ENCODE measurements around the gene DCUN1D4.

DCUN1D4 gene

DNA sequence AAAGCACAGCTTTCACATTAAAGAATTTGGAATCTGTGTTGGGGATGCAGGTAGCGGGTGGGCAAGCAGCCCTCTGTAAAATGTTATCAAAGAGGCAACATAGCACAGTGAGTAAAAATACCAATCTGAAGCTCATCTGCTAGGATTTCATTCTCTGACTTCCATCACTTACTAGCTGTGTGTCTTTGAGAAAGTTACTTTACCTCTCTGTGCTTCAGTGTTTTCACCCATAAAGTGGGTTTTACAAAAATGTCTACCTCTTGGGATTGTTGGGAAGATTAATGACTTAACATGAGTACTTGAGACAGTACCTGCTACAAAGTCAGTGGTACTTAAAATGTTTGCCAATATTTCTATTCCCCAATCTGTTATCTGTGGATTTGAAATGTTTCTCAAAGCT is 7.9 kb upstream of the DCUN1D4 start:
- TF ChIP-seq, protein P1, sequence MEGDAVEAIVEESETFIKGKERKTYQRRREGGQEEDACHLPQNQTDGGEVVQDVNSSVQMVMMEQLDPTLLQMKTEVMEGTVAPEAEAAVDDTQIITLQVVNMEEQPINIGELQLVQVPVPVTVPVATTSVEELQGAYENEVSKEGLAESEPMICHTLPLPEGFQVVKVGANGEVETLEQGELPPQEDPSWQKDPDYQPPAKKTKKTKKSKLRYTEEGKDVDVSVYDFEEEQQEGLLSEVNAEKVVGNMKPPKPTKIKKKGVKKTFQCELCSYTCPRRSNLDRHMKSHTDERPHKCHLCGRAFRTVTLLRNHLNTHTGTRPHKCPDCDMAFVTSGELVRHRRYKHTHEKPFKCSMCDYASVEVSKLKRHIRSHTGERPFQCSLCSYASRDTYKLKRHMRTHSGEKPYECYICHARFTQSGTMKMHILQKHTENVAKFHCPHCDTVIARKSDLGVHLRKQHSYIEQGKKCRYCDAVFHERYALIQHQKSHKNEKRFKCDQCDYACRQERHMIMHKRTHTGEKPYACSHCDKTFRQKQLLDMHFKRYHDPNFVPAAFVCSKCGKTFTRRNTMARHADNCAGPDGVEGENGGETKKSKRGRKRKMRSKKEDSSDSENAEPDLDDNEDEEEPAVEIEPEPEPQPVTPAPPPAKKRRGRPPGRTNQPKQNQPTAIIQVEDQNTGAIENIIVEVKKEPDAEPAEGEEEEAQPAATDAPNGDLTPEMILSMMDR (IDR thresholded peaks at IDR 0.05; ENCODE audit: borderline replicate concordance, insufficient read depth, low read depth, low read length): no peak
- no peak overlapping the region for H3K4me3 ChIP-seq (ENCODE audit: low read depth, low read length)

DNA sequence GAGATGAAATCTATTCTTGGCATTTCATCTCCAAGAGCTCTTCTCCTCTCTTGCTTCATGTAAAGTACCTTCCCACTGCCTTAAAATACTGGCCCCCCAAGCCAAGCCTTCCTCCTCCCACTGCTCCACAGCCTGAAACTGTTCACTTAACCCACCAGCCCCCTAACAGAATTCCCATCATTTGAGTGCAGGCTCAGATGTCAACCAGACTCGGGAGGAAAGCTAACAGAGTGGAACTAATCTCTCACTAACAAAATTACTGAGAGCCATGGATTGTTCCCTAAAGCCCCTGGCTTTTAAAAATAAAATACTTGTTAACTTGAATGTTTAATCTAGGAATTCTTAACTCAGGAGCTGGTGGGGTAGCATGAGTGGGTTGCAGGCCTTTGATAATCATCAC is 7.1 kb upstream of the DCUN1D4 start:
- no peak overlapping the region for H3K4me3 ChIP-seq (ENCODE audit: low read depth, low read length)
- TF ChIP-seq, protein P1 (IDR thresholded peaks at IDR 0.05; ENCODE audit: borderline replicate concordance, insufficient read depth, low read depth, low read length): no peak

- TF ChIP-seq, protein P1 (IDR thresholded peaks at IDR 0.05; ENCODE audit: borderline replicate concordance, insufficient read depth, low read depth, low read length): no peak
Observed at GRCh38 chr4:51836549-51836948, 6.4 kb upstream of the DCUN1D4 start.

DNA sequence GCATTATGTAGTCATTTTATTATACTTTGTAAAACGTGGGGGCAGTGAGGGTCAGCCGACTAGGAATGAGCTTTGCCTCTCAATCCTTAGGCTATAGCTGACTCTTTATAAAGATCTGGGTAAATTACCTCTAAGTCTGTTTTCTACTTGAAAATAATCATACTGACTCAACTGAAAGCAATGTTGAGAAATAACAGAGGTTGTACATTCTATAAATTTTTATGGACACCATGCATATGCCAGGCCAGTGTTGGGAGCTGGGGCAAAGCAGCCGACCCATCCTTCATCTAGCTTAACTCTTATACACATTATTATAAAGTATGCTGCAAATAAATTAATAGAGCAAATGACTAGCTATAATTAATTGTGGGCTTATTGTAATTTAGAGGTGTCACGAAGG is 2.2 kb upstream of the DCUN1D4 start:
- TF ChIP-seq, protein P1 (IDR thresholded peaks at IDR 0.05; ENCODE audit: borderline replicate concordance, insufficient read depth, low read depth, low read length): no peak
- no peak overlapping the region for H3K4me3 ChIP-seq (ENCODE audit: low read depth, low read length)

More at GRCh38 chr4:51836549-51836948, 6.4 kb upstream of the DCUN1D4 start:
- no peak overlapping the region for H3K4me3 ChIP-seq (ENCODE audit: low read depth, low read length)

DNA sequence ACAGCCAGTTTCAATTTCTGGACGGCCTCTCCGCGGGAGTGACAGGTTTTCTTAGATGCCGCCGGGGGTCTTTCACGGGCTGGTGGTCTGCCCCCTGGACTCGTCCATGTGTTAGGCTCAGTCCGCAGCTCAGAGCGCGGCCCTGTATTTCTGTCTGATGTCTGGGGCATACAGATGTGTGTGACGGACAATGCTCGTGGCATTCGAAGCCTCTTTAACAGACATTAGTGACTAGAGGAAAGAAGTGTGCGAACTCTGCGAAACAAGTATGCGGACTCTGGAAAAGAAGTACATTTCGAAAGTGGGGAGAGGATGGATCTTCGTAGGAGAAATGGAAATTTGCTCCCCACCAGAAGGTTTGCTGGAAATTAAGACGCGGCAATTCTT is 793 bp upstream of the DCUN1D4 start:
- H3K4me3 ChIP-seq (ENCODE audit: low read depth, low read length): peak overlapping the region; percentile 61
- TF ChIP-seq, protein P1 (IDR thresholded peaks at IDR 0.05; ENCODE audit: borderline replicate concordance, insufficient read depth, low read depth, low read length): no peak

DNA sequence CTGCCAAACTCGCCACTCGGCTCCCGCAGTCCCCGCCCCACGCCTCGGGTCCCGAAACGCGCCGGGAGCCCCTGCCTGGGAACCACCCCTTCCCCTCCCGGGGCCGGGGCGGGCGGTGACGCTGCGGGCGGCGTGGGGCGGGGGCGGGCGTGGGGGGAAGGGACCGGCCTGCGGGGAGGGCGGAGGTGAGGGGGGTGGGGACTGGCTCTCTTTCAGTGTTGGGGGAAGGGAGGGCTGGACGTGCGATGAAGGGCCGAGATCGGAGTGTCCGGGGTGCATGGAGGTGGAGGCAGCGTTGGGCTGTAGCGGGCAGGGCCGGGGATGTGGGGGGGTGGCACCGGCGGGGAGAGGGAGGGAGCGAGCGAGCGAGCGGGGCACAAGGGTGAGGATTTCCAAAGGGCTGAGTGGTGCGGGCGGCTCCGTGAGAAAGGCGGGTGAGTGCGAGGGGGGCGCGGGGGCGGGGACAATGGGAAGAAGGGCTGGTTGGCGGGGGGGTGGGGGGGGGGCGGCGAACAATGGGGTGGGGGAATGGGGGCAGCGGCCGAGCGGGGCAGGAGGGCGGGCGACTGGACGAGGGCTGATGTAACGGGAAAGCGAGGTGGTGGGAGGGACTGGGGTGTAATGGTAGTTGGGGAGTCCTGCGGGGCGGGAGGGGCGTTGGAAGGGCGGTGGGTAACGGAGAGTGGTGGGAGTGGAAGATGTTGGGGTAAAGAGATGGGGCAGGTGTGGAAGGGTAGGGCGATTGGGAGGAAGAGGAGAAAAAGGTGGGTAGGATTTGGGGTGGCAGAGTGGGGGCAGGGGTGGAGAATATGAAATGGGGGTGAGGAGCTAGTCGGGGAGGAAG is 578 bp downstream of the DCUN1D4 start:
- TF ChIP-seq, protein P1 (IDR thresholded peaks at IDR 0.05; ENCODE audit: borderline replicate concordance, insufficient read depth, low read depth, low read length): no peak
- H3K4me3 ChIP-seq (ENCODE audit: low read depth, low read length): peak overlapping the region; percentile 61

Measured in GM12875 (cell line).